GM21526 (cell line): ENCODE data around the gene GRIP2.

Source experiments
- ATAC-seq: cut with Tn5 transposase; IDR thresholded peaks from one replicate; pipeline ENCODE4 v1.9.1; 2021; ENCODE audit warnings: moderate library complexity; ENCODE audit not compliant: unreplicated experiment, low FRiP score

Gene GRIP2

DNA sequence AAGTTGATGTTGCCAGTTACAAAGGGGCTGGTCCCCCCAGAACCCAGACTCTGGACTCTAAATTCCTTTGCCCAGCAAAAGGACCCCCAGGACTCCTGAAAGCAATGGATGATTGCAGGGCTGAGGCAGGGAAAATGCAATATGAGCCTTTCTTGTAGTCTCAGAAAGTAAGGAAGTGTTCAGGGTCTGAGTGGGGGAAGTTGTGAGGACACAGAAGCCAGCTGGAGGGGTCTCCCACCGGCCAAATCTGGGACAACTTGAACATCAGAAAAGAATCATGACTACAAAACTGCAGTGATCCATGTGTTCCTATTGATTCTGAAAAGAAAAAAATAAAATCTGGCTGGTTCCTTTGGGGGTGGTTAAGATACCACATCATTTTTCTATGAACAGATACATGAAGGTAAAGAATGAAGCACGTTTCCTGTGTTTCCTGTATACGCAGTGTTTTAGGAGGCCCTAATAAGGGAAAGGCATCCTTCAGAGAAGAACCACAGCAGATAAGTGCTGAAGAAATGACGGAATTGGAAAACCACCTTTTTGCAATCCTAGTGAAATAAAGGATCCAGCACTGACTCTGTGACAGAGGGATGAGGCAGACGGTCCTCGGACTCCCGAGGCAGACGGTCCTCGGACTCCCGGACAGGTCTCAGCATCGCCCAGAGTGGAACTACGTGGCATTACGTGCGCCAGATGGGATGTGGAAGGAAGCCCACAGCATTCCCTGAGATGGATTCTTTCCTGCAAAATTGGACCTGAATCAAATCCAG, 22.2 kb upstream of the GRIP2 start:
- ATAC-seq = no peak

DNA sequence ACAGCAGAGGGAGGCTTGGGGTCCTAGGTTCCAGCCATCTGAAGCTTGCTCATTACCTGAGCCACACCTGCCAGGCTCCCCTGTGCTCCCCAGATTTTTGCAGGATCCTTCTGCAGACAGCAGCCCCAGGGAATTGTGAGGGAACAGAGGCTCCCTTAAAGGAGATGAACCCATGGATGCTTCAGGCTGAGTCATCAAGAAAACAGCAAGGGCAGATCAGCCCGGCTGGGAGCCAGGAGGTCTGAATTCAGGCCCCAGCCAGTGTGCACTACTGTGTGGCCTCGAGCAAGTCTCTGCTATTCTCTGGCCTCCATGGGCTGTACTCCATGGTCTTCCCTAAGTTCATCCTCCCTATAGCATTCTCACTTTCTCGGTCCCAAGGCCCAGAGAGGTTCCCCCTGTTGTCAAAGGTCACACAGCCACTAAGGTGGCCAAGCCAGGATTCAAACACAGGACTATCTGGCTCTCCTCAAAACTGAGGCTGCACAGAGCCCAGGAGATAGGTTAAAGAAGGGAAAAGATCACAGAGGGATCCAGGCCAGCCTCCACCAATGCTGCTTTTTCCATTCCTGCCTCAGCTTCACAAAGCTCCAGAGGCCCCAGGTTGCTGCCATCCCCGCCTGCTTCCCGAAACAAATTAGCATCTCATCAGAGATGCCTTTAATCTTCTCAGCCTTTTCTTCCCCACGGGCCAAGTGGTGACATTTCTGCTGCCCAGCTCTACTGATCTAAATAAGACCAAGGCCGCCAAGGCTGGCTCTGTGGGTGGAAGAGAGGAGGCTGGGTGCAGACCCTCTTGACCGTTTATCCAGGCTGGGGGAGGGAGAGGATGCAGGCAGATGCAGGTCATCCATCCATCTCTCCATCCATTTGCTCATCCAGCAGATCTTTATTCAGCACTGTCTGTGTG, 21.2 kb upstream of the GRIP2 start:
- no peak for ATAC-seq

DNA sequence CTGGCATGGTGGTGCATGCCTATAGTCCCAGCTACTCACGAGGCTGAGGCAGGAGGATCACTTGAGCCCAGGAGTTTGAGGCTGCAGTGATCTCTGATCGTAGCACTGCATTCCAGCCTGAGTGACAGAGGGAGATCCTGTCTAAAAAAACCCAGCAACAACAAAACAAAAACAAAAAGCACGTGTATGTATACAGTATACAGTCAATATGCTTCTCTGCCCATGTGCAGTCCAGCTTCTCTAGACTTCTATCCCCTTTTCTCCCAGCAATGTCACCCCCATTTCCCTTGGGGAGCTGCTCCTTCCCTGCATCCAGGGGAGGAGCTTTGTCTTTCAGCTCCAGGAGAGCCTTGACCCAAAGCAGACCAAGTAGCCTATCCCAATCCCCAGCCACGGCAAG, 20.0 kb upstream of the GRIP2 start:
- ATAC-seq = no peak

DNA sequence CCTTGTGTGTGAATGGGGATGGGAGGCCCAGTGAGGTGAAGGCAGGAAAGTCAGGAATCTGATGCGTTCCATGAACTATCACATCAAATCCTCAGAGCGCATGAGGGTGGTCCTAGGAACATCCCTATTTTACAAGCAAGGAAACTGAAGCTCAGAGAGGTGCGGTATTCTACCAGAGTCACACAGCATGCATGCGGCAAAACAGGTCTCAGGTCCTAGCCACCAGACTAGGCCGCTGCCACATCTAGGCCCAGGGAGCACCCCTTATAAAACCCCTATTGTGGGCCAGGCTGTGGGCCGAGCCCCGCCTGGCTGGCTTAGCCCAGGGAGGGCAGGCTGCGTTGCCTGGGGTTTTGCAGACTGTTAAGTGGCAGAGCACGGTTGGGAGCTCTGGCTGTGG, 17.9 kb upstream of the GRIP2 start:
- ATAC-seq = no peak

DNA sequence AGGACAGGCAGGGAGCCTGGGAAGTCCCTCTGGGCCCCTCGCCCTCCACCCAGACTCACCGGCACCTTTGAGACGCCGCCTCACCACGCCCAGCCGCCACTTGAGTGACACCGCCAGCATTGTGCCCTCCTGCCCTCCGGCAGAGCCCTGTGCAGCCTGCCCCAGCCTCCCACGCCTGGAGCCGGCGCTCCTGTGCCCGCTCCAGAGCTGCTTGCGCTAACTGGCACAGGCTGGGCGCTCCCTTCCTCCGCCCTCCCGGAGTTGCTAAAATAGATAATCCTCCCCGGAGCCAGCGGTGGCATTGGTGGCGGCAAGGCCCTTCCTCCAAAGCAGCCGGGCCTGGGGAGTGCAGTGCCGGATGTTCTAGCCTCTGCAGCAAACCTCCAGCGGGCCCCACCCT, 15.7 kb upstream of the GRIP2 start:
- no peak for ATAC-seq

DNA sequence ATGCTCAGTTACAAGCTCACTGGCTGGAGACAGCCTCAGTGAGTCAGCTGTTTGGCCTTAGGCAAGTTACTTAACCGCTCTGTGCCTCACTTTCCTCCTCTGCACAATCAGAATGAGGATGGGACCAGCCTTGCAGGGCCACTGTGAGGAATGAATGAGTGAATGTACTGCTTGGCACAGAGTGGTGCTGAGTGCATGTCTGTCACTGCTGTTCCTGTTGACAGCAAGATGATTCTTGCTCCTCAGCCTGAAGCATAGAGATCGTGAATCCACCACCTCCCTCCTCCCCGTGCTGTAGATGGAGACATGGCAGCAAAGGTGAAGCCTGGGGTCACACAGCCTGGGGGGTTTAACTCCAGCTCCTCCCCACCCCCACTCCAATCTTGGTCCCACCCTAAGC, 14.6 kb upstream of the GRIP2 start:
- no peak for ATAC-seq

DNA sequence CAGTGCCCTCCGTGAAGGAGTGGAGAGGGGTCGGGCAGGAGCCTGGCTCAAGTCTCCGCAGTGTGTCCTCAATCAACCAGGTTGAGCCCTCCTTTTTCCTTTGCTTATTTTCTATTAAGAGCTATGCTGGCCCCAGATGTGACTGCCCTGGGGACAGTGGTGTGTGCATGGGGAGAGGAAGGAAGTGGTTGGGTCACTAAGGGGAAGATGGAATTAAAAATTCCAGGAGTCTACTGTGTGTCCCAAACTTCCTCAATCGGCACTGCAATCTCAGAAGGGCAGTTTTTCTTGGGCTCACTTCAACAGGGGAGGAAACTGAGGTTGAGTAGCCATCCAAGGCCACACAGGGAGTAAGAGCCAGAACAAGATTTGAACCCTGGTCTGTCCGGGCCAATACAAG, 13.7 kb upstream of the GRIP2 start:
- no peak for ATAC-seq

DNA sequence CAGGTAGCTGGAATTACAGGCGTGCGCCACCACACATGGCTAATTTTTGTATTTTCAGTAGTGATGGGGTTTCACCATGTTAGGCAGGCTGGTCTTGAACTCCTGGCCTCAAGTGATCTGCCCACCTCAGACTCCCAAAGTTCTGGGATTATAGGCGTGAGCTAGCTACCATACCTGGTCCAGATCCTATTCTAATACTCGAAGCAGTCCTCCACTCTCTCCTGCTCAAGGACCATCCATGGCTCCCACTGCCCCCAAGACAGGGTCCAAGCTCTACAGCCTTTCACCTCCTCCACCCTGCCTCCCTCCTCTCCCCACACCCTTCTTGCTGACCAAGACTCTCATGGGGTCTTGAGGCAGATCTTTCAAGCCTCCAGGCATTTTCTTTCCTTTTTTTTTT, 12.6 kb upstream of the GRIP2 start:
- no peak for ATAC-seq

DNA sequence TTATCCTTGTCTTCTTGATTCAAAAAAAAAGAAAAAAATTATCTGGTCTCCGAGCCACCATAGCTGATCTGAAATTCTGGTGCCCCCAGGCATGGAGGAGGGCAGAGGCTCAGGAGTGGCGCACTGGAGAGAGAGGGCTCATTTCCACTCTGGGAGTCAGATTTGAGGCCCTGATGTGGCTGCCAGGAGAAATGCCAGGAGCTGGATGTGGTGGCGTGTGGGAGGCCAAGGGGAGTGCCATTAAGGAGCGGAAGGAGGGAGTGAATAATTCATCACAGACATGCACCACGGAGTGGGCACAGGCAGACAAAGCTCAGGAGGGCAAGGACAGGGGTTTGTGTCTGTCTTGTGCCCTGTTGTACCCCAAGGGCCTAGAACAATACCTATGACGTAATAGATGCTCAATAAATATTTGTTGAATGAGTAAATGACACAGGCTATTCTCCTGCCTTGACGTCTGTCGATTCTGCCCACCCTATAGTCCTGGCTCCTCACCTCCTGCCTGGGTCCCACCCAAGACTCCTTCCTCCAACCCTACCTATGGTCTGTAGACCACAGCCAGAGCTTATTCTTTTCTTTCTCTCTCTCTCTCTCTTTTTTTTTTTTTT, 12.0 kb upstream of the GRIP2 start:
- ATAC-seq = no peak

DNA sequence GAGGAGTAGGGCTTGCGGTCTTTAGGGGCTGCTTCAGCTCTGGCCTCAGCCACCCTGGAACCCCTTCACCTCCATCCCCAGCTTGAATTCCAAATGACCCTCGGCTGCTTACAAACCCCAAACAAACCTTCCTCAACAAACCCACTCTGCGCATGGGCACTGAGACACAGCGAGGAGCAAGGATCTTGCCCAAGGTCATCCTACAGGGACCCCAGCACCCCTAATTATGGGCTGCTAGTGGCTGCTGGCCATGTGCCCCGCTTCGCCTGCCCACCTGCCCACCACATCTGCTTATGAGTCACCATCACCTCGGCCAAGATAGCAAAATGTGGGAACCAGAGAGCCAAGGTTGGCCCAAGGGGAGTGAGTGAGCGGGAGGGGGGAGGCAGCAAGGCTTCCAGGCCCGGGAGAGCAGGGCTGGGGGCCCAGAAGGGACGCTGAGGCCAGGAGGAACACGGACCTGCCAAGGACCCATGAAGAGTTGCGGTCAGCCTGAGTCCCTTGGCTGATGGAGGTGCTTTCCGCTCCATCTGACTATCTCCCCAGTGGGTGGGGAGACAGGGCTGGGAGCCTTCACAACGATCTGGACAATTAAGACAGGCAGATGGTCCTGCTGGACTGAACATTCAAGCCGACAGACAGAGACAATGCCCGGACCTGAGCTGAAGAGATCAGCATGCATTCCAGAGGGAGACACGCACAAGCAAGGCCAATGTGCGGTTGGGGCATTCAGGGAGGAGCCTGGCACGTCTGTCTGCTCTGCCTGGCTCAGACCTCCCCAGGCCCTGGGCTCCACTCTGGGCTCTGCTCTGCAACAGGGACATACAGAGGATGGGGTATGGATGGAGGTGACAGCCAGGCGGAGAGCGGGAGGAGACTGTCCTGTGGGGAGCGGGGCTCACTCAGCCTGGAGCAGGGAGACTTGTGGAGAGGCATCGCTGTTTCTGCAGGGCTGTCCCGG, 10.8 kb upstream of the GRIP2 start:
- no peak for ATAC-seq

DNA sequence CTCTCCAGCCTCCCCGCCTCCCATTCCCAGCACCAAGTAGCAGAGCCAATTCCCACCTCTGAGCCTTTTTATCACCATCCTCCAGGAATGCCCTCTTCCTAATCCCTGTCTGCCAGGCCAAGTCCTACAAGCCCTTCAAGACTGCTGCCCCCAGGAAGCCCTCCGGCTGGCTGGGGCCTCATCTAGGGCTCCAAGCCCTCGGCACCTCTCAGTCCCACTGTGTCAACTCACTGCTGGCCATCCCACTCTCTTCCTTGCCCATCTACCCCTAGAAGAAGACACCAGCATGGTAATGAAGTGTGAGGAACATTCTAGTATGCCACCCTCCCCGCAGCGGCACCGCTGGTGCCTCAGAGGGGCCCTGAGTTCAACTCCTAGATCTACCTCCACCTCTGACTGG, 10.0 kb upstream of the GRIP2 start:
- no peak for ATAC-seq

DNA sequence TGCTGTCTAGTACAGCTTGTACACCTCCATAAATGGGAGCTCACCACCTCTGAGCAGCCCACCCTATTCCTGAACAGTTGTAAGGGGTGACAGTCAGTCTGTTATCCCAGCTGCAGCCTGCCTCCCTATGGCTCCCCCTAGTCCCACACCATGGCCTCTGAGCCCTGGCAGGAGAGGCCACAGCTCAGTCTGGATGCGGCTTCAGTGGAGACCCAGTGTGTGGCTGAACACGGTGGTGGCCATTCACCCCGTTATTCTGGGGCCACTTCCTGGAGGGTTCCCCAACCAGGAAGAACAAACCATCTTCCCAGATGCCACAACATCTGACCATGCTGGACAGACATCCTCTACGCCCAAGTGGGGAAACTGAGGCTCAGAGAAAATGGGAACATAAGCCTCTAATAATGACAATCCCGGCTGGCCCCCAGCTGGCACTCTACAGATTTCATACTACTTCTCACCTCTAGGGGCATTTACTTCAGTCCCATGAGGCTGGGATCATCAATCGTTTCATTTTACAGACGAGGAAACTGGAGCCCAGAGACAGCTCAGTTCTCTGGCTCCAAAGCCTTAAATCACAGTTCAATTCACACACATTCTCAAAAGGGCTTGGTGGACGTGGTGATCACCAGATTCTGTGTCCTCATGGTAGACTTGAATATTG, 9.2 kb upstream of the GRIP2 start:
- ATAC-seq = no peak

DNA sequence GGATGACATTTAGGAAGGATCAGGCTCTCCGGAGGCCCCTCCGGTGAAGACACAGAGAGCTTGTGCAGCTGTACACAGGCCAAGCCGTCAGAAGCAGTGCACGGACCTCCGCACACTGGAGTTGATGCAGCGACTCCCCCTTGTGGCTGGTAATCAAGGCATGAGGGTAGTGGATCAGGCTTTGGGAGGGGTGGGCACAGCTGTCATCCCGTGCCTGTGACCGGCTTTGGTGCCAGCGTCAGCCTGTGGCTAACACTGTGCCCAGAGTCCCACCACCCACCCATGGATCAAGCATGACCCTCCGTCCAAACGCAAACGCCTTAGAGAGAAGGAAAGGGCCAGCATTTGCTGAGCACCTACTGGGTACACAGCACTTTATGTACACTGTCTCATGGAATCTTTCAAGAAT, 8.2 kb upstream of the GRIP2 start:
- no peak for ATAC-seq

DNA sequence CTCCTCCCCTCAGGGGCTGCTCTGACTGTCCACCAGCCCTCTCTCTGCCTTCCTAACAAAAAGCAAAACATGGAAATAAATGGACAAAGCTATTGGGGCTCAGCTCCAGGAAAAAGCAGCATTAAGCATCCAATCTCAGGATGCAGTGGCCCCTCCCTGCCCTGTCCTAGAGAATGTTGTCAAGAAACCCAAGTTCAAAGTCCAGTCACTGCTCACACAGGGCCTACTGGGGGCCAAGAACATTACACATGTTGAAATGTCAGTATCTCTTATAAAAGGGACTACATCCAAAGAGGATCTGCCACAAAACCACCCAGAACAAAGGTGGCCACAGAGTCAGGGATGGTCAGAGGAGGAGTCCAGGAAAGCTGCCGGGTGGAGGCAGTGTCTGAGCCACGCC, 7.6 kb upstream of the GRIP2 start:
- no peak for ATAC-seq

DNA sequence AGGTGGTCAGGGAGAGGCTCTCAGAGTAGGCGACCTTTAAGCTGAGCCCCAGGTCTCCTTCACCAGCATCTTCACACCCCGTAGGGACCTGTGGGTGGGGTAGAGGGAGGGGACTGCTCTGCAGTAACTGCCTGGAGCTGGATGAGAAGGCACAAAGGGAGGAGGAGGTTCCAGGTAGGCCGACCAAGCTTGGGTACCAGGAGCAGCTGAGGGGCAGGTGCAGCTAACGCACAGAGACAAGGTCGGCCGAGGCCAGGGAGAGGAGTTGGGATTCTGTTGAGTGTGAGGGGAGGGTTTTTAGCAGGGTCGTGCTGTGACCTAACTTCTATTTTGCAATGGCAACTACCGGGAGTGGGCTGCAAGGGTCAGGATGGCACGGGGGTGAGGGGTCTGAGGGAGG, 5.9 kb upstream of the GRIP2 start:
- ATAC-seq = no peak

DNA sequence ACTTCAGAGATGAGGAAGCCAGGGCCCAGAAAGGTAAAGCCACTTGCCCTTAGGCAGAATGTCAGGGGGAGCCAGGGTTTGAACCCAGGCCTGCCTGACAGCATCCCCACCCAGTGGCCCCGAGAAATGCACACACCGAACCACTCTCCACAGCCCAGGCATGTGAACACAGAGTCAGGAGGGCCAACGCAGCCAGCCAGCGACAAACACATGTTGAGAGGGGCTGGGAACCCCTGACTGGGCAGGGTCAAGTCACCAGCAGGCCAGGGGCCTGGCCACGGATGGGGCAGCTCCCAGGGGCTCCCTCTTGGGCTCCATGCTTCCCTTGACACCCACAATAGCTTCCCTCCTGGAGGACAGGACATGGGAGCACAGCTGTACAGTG, 5.1 kb upstream of the GRIP2 start:
- ATAC-seq = no peak

DNA sequence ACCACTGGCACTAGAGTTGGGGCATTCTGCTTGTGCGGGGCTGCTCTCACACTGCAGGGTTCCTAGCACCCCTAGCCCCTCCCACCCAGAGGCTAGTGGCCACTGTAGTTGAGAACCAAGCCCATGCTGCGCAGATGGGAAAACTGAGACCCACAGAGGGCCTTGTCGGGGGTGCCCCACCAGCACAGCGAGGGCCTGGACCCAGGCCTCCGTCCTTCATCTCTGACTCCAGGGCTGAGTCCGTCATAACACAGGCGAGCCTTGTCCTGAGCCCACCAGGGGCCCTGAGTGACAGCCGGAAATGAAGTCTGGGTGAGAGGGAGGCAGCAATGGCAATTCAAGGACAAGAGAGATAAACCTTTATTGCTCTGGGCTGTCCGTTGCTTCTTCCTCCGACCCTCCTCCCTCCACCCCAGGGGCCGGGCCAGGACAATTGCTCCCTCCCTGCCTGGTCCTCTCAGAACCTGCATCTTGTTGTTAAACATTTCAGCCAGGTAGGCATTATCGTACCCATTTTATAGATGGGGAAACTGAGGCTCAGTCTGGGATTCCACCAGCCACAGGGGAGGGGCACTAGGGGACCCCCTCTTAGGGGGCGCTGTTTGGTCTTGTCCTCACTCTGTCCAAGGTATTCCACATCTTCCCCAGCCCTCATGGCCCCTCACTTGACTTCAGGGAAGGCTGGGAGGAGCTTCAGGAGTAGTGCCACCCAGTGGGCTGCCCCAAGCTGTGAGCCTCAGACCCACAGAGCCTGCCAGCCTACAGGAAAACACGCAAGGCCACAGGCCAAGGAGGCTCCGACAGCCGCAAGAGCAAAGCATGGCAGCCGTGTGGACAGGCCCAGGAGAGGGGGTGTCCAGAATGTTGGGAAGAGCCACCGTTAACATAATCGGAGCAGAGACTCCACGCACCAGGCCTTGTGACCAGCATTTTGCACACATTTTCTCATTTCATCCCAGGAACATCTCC, 4.4 kb upstream of the GRIP2 start:
- ATAC-seq = no peak

DNA sequence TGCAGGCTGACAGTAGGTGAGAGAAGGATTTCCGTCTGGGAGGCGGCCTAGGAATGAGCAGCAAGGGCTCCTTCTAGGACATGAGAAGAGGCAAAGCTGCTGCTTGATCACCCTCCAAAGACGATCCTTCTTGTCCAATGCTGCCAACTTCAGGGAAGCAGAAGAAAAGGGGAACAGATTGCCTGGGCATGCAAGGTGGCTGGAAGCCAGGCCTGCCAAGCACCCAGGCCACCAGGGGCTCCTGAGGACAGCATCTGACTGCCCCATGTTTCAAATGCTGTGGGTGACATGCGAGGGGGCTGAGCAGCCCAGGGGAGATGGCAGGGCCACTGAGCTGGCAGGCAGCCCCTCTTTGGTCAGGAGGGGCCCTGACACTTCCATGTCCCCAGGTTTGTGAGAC, 3.3 kb upstream of the GRIP2 start:
- no peak for ATAC-seq

DNA sequence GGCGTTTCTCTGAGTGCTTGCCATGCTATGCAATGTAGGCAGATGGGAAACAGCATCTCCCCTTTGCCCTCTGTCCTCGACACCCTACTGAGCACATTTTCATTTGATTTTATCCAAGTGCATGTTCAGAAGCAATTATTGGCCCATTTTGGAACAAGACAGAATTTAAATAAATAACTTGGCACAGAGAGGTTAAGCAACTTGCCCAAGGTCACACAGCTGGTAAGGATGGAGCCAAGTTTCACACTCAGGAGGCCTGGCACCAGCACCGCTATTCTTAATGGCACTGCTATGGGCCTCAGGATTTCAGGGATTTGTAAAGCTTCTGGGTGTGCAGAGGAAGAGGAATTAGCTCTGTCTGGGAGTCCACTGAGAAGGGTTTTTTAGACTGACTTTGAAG, 2.5 kb upstream of the GRIP2 start:
- ATAC-seq = no peak
